Measurements from ENCODE around the gene PRRC2B. TPM values are rescaled to one million over a fixed set of nuclear protein-coding genes. Genes with fewer than 3 reads are reported as not detected.
A peak's percentile ranks its signal among the peaks of the same experiment; 100 is the strongest.

PRRC2B gene
- total and polyA plus RNA-seq, 2 of the 13 experiments (the other 11 are each of a cell fraction or from before 2014, with no cell fraction given), result 20.8 to 37.4 TPM

DNA sequence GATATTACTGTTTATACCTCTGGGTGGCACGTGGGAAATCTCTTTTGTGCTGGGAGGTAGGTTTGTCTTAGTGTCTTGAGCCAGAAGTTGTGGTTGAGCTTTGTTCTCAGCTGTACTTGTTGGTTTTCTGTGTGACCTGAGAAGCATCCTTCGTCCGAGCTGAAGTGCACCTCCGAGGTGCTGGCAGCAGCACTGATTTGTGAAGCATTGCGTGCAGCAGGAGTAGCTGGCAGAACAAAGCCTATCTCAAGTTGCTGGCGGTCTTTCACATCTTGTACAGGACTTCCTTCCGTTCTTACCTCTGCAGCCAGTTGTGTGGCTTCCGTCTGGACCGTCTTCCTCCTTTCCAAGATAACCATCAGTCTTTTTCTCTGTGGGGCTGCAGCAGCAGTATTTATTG is 4.3 kb downstream of the PRRC2B start:
- ATAC-seq (no peak), DNase-seq (ENCODE audit: low spot score) (no peak), FAIRE-seq (no peak)
- no peaks in the 10 kb centered on the region for H3K9me3 ChIP-seq (ENCODE audit: low read length)
- H4K20me1 ChIP-seq (ENCODE audit: insufficient read depth, low read length), result peaks cover 66% of the 10 kb centered on the region
- H3K36me3 ChIP-seq (replicated peaks in 1 of 2; ENCODE audit: control insufficient read depth in 1 of 2, insufficient read depth in 2 of 2, low read length in 2 of 2), result peaks cover 3 to 5% of the 10 kb centered on the region in 2 experiments; a peak in 3 of 5 replicates
- peaks cover 79% of the 10 kb centered on the region for H3K79me2 ChIP-seq (ENCODE audit: insufficient read depth, low read length)
- no TSS peak for BruUV-seq (replicated peaks)
- peaks cover 71% of the 10 kb centered on the region for H3K4me1 ChIP-seq (ENCODE audit: insufficient read depth, low read length)
- H2AFZ ChIP-seq (ENCODE audit: low read length), result no peak overlapping the region
- no peak overlapping the region for H3K4me3 ChIP-seq (replicated peaks in 1 of 3; ENCODE audit: insufficient read depth in 1 of 3, low read depth in 2 of 3, low read length in 3 of 3)
- intact Hi-C loops (cut with micrococcal nuclease; ENCODE audit: unreplicated experiment), result no loop called here
- peak overlapping the region; percentile 91; the same call in 1 of the 2 replicates for H3K4me2 ChIP-seq (ENCODE audit: low read depth, low read length)
- H3K9ac ChIP-seq (ENCODE audit: insufficient read depth, low read depth, low read length), result no peak overlapping the region
- H3K27ac ChIP-seq (ENCODE audit: extremely low read length, insufficient read depth, low read length), result no peak overlapping the region
- TF ChIP-seq PTBP1 (IDR thresholded peaks at IDR 0.05; ENCODE audit: low read depth, low read length, poor library complexity, severe bottlenecking) (no peak), FOSL1 (CRISPR knock-in tag; IDR thresholded peaks at IDR 0.05; ENCODE audit: borderline replicate concordance) (no peak), KDM6A (CRISPR knock-in tag; IDR thresholded peaks at IDR 0.05; ENCODE audit: low read depth) (no peak), ZNF234 (CRISPR knock-in tag; conservative IDR thresholded peaks at IDR 0.05) (no peak), ZNF10 (CRISPR knock-in tag; IDR thresholded peaks at IDR 0.05; ENCODE audit: borderline replicate concordance, low read depth) (no peak), ZNF775 (CRISPR knock-in tag; IDR thresholded peaks at IDR 0.05; ENCODE audit: borderline replicate concordance) (no peak)
- TF ChIP-seq, protein P1, sequence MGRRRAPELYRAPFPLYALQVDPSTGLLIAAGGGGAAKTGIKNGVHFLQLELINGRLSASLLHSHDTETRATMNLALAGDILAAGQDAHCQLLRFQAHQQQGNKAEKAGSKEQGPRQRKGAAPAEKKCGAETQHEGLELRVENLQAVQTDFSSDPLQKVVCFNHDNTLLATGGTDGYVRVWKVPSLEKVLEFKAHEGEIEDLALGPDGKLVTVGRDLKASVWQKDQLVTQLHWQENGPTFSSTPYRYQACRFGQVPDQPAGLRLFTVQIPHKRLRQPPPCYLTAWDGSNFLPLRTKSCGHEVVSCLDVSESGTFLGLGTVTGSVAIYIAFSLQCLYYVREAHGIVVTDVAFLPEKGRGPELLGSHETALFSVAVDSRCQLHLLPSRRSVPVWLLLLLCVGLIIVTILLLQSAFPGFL (CRISPR knock-in tag; IDR thresholded peaks at IDR 0.05), result no peak
- ChIA-PET POLR2A (interaction anchor here (2.6 kb wide), 1 partner anchor 25 kb away, joined by 18 read pairs; no protein-coding TSS in a partner anchor), CTCF (ENCODE audit: low intra/inter-chr PET ratio, low total read pairs) (no interaction called here)
- no peaks in the 10 kb centered on the region for H3K27me3 ChIP-seq (ENCODE audit: control insufficient read depth in 1 of 2, insufficient read depth in 2 of 2, low read length in 2 of 2)
- in situ Hi-C loops (cut with HindIII; ENCODE audit: extremely low pct_ligation_motif_present, low pct_unique_long_range_greater_than_20kb), result loop anchor here (25.0 kb wide), 1 partner anchor 339 kb away; the partner anchor contains the start of gene RAPGEF1
- WGBS (ENCODE audit: low lambda C conversion rate), result 91% methylated on average over 5 of the region's 9 CpGs

DNA sequence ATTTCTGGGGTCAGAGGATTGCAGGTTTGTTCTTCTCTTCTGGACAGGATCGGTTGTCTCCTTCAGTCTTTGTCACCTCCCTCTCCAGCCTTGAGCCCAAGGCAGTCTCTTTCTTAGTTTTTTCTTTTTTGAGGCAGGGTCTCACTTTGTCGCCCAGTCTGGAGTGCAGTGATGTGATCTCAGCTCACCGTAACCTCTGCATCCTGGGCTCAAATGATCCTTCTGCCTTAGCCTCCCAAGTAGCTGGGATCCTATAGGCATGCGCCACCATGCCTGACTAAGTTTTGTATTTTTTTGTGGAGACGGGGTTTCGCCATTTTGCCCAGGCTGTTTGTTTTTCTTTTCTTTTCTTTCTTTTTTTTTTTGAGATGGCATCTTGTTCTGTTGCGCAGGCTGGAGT is 6.1 kb downstream of the PRRC2B start:
- Histone ChIP-seq H4K20me1 (ENCODE audit: insufficient read depth, low read length) (peaks cover 84% of the 10 kb centered on the region), H2AFZ (ENCODE audit: low read length) (no peak overlapping the region), H3K4me2 (ENCODE audit: low read depth, low read length) (no peak overlapping the region), H3K27me3 (ENCODE audit: control insufficient read depth in 1 of 2, insufficient read depth in 2 of 2, low read length in 2 of 2) (no peaks in the 10 kb centered on the region), H3K4me3 (replicated peaks in 1 of 3; ENCODE audit: insufficient read depth in 1 of 3, low read depth in 2 of 3, low read length in 3 of 3) (no peak overlapping the region), H3K36me3 (replicated peaks in 1 of 2; ENCODE audit: control insufficient read depth in 1 of 2, insufficient read depth in 2 of 2, low read length in 2 of 2) (peaks cover 3 to 10% of the 10 kb centered on the region in 2 experiments; a peak in 3 of 5 replicates), H3K9me3 (ENCODE audit: low read length) (no peaks in the 10 kb centered on the region), H3K27ac (ENCODE audit: extremely low read length, insufficient read depth, low read length) (no peak overlapping the region), H3K79me2 (ENCODE audit: insufficient read depth, low read length) (peaks cover 93% of the 10 kb centered on the region), H3K9ac (ENCODE audit: insufficient read depth, low read depth, low read length) (no peak overlapping the region), H3K4me1 (ENCODE audit: insufficient read depth, low read length) (peaks cover 88% of the 10 kb centered on the region)
- DNase-seq (ENCODE audit: low spot score) (no peak), FAIRE-seq (no peak), ATAC-seq (no peak)
- no TSS peak for BruUV-seq (replicated peaks)
- intact Hi-C loops (cut with micrococcal nuclease; ENCODE audit: unreplicated experiment), result no loop called here
- CTCF ChIA-PET (ENCODE audit: low intra/inter-chr PET ratio, low total read pairs), result no interaction called here
- WGBS (ENCODE audit: low lambda C conversion rate), result 98% methylated on average over 7 of the region's 7 CpGs
- in situ Hi-C loops (cut with HindIII; ENCODE audit: extremely low pct_ligation_motif_present, low pct_unique_long_range_greater_than_20kb), result loop anchor here (25.0 kb wide), 1 partner anchor 337 kb away; the partner anchor contains the start of gene RAPGEF1
- TF ChIP-seq, protein P2, sequence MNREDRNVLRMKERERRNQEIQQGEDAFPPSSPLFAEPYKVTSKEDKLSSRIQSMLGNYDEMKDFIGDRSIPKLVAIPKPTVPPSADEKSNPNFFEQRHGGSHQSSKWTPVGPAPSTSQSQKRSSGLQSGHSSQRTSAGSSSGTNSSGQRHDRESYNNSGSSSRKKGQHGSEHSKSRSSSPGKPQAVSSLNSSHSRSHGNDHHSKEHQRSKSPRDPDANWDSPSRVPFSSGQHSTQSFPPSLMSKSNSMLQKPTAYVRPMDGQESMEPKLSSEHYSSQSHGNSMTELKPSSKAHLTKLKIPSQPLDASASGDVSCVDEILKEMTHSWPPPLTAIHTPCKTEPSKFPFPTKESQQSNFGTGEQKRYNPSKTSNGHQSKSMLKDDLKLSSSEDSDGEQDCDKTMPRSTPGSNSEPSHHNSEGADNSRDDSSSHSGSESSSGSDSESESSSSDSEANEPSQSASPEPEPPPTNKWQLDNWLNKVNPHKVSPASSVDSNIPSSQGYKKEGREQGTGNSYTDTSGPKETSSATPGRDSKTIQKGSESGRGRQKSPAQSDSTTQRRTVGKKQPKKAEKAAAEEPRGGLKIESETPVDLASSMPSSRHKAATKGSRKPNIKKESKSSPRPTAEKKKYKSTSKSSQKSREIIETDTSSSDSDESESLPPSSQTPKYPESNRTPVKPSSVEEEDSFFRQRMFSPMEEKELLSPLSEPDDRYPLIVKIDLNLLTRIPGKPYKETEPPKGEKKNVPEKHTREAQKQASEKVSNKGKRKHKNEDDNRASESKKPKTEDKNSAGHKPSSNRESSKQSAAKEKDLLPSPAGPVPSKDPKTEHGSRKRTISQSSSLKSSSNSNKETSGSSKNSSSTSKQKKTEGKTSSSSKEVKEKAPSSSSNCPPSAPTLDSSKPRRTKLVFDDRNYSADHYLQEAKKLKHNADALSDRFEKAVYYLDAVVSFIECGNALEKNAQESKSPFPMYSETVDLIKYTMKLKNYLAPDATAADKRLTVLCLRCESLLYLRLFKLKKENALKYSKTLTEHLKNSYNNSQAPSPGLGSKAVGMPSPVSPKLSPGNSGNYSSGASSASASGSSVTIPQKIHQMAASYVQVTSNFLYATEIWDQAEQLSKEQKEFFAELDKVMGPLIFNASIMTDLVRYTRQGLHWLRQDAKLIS (CRISPR knock-in tag; IDR thresholded peaks at IDR 0.05), result no peak
- TF ChIP-seq ZNF562 (CRISPR knock-in tag; IDR thresholded peaks at IDR 0.05; ENCODE audit: borderline replicate concordance), result no peak
- TF ChIP-seq ETV6 (CRISPR knock-in tag; conservative IDR thresholded peaks at IDR 0.05), result no peak
- no peak for TF ChIP-seq TBL1XR1 (IDR thresholded peaks at IDR 0.05; ENCODE audit: borderline replicate concordance, low read length, partially characterized antibody)
- no peak for TF ChIP-seq SOX6 (IDR thresholded peaks at IDR 0.05)
- no peak for TF ChIP-seq SOX6 (CRISPR knock-in tag; IDR thresholded peaks at IDR 0.05)
- POLR2A ChIA-PET, result no interaction called here
